Pons (tissue), 1 donor: ENCODE results near the gene DLEC1.
"Not testable (repeated sequence)": the region's sequence is repeated elsewhere in the genome, so short reads cannot be mapped to it uniquely, and the experiment has no call there.

Experiments
- DNase-seq: peaks from one replicate; pipeline ENCODE4 v3.0.0-alpha.2; 2016; ENCODE audit warnings: low spot score

DLEC1 gene

GRCh38 chr3:38120693-38121450 is 81.9 kb downstream of the DLEC1 start:
- DNase-seq: no peak

- DNase-seq: no peak
Observed at GRCh38 chr3:38121451-38121831, 82.4 kb downstream of the DLEC1 start.

GRCh38 chr3:38121832-38122461 is 82.9 kb downstream of the DLEC1 start:
- no peak for DNase-seq

GRCh38 chr3:38122712-38123290 is 83.8 kb downstream of the DLEC1 start:
- no peak for DNase-seq

GRCh38 chr3:38124324-38125122 is 85.5 kb downstream of the DLEC1 start:
- no peak for DNase-seq

GRCh38 chr3:38125305-38126120 is 86.5 kb downstream of the DLEC1 start:
- no peak for DNase-seq

GRCh38 chr3:38126121-38126892 is 87.3 kb downstream of the DLEC1 start:
- DNase-seq: no peak

- DNase-seq: no peak
Observed at GRCh38 chr3:38127611-38128302, 88.7 kb downstream of the DLEC1 start.

GRCh38 chr3:38128303-38128655 is 89.3 kb downstream of the DLEC1 start:
- DNase-seq: no peak

GRCh38 chr3:38129058-38129457 is 90.0 kb downstream of the DLEC1 start:
- no peak for DNase-seq

- no peak for DNase-seq
Observed at GRCh38 chr3:38130631-38131065, 91.6 kb downstream of the DLEC1 start.

- no peak for DNase-seq
Observed at GRCh38 chr3:38131621-38132369, 92.8 kb downstream of the DLEC1 start.

GRCh38 chr3:38133209-38133556 is 94.2 kb downstream of the DLEC1 start:
- no peak for DNase-seq

- no peak for DNase-seq
Observed at GRCh38 chr3:38133557-38134405, 94.8 kb downstream of the DLEC1 start.

- DNase-seq: not testable (repeated sequence)
Observed at GRCh38 chr3:38134517-38135143, 95.6 kb downstream of the DLEC1 start.

- not testable (repeated sequence) for DNase-seq
Observed at GRCh38 chr3:38135621-38136277, 96.7 kb downstream of the DLEC1 start.

- DNase-seq: no peak
Observed at GRCh38 chr3:38136393-38136776, 97.4 kb downstream of the DLEC1 start.
